HG02938 (cell line): ENCODE measurements around the gene HMGXB4.
A peak's percentile ranks its signal among the peaks of the same experiment; 100 is the strongest.

ENCODE experiments used
- ATAC-seq: cut with Tn5 transposase; IDR thresholded peaks from one replicate; pipeline ENCODE4 v1.9.1; 2021; ENCODE audit warnings: mild to moderate bottlenecking, moderate library complexity; ENCODE audit not compliant: unreplicated experiment

The HMGXB4 gene

GRCh38 chr22:35253946-35254345, 3.3 kb upstream of the HMGXB4 start:
- no peak for ATAC-seq

- ATAC-seq, result peak; percentile 12
These were observed 332 bp upstream of the HMGXB4 start for GRCh38 chr22:35257002-35257320.

- ATAC-seq, result no peak
These were observed 1.1 kb downstream of the HMGXB4 start for GRCh38 chr22:35258191-35258988.

- no peak for ATAC-seq
These were observed 7.7 kb downstream of the HMGXB4 start for GRCh38 chr22:35264986-35265385.

GRCh38 chr22:35266277-35266676, 9.0 kb downstream of the HMGXB4 start:
- ATAC-seq, result no peak

GRCh38 chr22:35269630-35270029, 12.3 kb downstream of the HMGXB4 start:
- no peak for ATAC-seq

- no peak for ATAC-seq
These were observed 17.0 kb downstream of the HMGXB4 start for GRCh38 chr22:35274154-35274871.

GRCh38 chr22:35275580-35275979, 18.3 kb downstream of the HMGXB4 start:
- ATAC-seq, result no peak

GRCh38 chr22:35276019-35276418, 18.7 kb downstream of the HMGXB4 start:
- no peak for ATAC-seq

GRCh38 chr22:35288116-35288515, 30.8 kb downstream of the HMGXB4 start:
- no peak for ATAC-seq

GRCh38 chr22:35292786-35293185, 35.5 kb downstream of the HMGXB4 start:
- no peak for ATAC-seq

- ATAC-seq, result no peak
These were observed 38.8 kb downstream of the HMGXB4 start for GRCh38 chr22:35296051-35296450.

- ATAC-seq, result peak; percentile 25
These were observed 42.0 kb downstream of the HMGXB4 start for GRCh38 chr22:35299217-35299672.

- ATAC-seq, result peak; percentile 99
These were observed 42.6 kb downstream of the HMGXB4 start, which contains the start of gene TOM1 for GRCh38 chr22:35299673-35300499. Gene TOM1 (plus strand): TSS chr22:35299894. CDS start chr22:35299929, 35 bp downstream.

GRCh38 chr22:35301372-35301874, 44.1 kb downstream of the HMGXB4 start:
- no peak for ATAC-seq

- no peak for ATAC-seq
These were observed 45.8 kb downstream of the HMGXB4 start for GRCh38 chr22:35303029-35303624.

GRCh38 chr22:35305525-35306070, 48.3 kb downstream of the HMGXB4 start:
- ATAC-seq, result no peak

- ATAC-seq, result no peak
These were observed 49.2 kb downstream of the HMGXB4 start for GRCh38 chr22:35306350-35306967.

- ATAC-seq, result no peak
These were observed 50.1 kb downstream of the HMGXB4 start for GRCh38 chr22:35307372-35307771.

GRCh38 chr22:35307892-35308291, 50.6 kb downstream of the HMGXB4 start:
- ATAC-seq, result no peak
